ENCODE data around the gene NELL2.

DNA sequence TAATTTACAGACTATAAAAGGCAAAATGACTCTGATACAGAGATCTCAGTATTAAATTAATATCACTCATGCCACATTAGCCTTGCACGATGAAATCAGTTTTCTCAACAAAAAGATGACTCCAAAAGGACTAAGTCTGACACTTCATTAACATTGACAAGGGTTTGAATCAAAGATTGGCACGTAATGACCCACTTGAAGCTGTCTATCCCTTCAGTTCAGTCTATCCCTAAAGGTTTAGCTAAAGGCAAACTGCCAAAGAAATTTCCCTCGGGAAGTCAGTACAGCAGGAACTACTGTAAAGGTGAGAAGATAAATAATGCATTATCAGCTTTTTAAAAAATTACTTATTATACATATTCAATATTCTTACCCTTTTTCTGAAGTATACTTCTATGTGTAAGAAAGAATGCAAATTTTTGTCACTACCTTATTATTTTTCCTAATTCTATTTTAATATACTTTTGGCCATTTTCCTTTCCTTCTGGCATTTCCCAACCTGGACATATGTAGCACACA, 127.1 kb downstream of the NELL2 start:
- TF ChIP-seq GABPA (IDR thresholded peaks at IDR 0.05; ENCODE audit: low read depth) (no peak), POLR2AphosphoS5 (IDR thresholded peaks at IDR 0.05; ENCODE audit: low read depth) (no peak)
- TF ChIP-seq, protein P1, sequence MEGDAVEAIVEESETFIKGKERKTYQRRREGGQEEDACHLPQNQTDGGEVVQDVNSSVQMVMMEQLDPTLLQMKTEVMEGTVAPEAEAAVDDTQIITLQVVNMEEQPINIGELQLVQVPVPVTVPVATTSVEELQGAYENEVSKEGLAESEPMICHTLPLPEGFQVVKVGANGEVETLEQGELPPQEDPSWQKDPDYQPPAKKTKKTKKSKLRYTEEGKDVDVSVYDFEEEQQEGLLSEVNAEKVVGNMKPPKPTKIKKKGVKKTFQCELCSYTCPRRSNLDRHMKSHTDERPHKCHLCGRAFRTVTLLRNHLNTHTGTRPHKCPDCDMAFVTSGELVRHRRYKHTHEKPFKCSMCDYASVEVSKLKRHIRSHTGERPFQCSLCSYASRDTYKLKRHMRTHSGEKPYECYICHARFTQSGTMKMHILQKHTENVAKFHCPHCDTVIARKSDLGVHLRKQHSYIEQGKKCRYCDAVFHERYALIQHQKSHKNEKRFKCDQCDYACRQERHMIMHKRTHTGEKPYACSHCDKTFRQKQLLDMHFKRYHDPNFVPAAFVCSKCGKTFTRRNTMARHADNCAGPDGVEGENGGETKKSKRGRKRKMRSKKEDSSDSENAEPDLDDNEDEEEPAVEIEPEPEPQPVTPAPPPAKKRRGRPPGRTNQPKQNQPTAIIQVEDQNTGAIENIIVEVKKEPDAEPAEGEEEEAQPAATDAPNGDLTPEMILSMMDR (IDR thresholded peaks at IDR 0.05; ENCODE audit: insufficient read depth, low read length): no peak
- TF ChIP-seq, protein P2, sequence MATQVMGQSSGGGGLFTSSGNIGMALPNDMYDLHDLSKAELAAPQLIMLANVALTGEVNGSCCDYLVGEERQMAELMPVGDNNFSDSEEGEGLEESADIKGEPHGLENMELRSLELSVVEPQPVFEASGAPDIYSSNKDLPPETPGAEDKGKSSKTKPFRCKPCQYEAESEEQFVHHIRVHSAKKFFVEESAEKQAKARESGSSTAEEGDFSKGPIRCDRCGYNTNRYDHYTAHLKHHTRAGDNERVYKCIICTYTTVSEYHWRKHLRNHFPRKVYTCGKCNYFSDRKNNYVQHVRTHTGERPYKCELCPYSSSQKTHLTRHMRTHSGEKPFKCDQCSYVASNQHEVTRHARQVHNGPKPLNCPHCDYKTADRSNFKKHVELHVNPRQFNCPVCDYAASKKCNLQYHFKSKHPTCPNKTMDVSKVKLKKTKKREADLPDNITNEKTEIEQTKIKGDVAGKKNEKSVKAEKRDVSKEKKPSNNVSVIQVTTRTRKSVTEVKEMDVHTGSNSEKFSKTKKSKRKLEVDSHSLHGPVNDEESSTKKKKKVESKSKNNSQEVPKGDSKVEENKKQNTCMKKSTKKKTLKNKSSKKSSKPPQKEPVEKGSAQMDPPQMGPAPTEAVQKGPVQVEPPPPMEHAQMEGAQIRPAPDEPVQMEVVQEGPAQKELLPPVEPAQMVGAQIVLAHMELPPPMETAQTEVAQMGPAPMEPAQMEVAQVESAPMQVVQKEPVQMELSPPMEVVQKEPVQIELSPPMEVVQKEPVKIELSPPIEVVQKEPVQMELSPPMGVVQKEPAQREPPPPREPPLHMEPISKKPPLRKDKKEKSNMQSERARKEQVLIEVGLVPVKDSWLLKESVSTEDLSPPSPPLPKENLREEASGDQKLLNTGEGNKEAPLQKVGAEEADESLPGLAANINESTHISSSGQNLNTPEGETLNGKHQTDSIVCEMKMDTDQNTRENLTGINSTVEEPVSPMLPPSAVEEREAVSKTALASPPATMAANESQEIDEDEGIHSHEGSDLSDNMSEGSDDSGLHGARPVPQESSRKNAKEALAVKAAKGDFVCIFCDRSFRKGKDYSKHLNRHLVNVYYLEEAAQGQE (IDR thresholded peaks at IDR 0.05; ENCODE audit: insufficient replicate concordance, low read depth): no peak
